ENCODE results near the gene CCNY. TPM values are rescaled to one million over a fixed set of nuclear protein-coding genes. Genes with fewer than 3 reads are reported as not detected.

CCNY gene
- total RNA-seq, 2 experiments from 2014 or later: 37.0 to 55.8 TPM

- Histone ChIP-seq H3K36me3 (ENCODE audit: insufficient read depth, low read length) (no peaks in the 10 kb centered on the region), H3K9me2 (ENCODE audit: insufficient read depth, low read length) (no peaks in the 10 kb centered on the region), H3K4me3 (ENCODE audit: low read depth, low read length, poor library complexity, severe bottlenecking) (no peak overlapping the region), H3K9me3 (ENCODE audit: low read length) (peaks cover 21% of the 10 kb centered on the region; the same call in 1 of the 2 replicates), H3K4me2 (ENCODE audit: low read length) (no peak overlapping the region), H3K79me2 (ENCODE audit: insufficient read depth, low read depth, low read length) (peaks cover 9% of the 10 kb centered on the region; the same call in 1 of the 2 replicates), H3K27ac (ENCODE audit: low read depth, low read length, poor library complexity, severe bottlenecking) (no peak overlapping the region), H3K4me1 (ENCODE audit: insufficient read depth, low read length, poor library complexity, severe bottlenecking) (peaks cover 19% of the 10 kb centered on the region), H4K20me1 (ENCODE audit: insufficient read depth, low read length) (0 out of 2 replicates have a peak, but pooled peaks cover 5% of the 10 kb centered on the region), H2AFZ (ENCODE audit: low read length) (no peak overlapping the region)
- intact Hi-C loops (cut with micrococcal nuclease; ENCODE audit: unreplicated experiment): no loop called here
- TF ChIP-seq EZH2phosphoT487 (IDR thresholded peaks at IDR 0.05; ENCODE audit: borderline replicate concordance, low read depth, low read length) (no peak), CTCF (conservative IDR thresholded peaks at IDR 0.05; ENCODE audit: low read length) (no peak)
- ChIA-PET POLR2A (no interaction called here), CTCF (ENCODE audit: unreplicated experiment) (no interaction called here)
- no TSS peak for BruUV-seq (replicated peaks)
- DNase-seq (ENCODE audit: low spot score): no peak
Observed at GRCh38 chr10:35446439-35446838, 110.1 kb downstream of the CCNY start.

- intact Hi-C loops (cut with micrococcal nuclease; ENCODE audit: unreplicated experiment): no loop called here
- H3K79me2 ChIP-seq (ENCODE audit: insufficient read depth, low read depth, low read length): peaks cover 21% of the 10 kb centered on the region; the same call in 1 of the 2 replicates
- H3K4me2 ChIP-seq (ENCODE audit: low read length): no peak overlapping the region
Observed at GRCh38 chr10:35447693-35448407, 111.5 kb downstream of the CCNY start.

More at GRCh38 chr10:35447693-35448407, 111.5 kb downstream of the CCNY start:
- TF ChIP-seq CTCF (conservative IDR thresholded peaks at IDR 0.05; ENCODE audit: low read length) (no peak), EZH2phosphoT487 (IDR thresholded peaks at IDR 0.05; ENCODE audit: borderline replicate concordance, low read depth, low read length) (no peak)
- CTCF ChIA-PET (ENCODE audit: unreplicated experiment): no interaction called here
- no TSS peak for BruUV-seq (replicated peaks)
- peaks cover 24% of the 10 kb centered on the region for H3K4me1 ChIP-seq (ENCODE audit: insufficient read depth, low read length, poor library complexity, severe bottlenecking)
- no peak for DNase-seq (ENCODE audit: low spot score)
- H3K27ac ChIP-seq (ENCODE audit: low read depth, low read length, poor library complexity, severe bottlenecking): no peak overlapping the region
- H3K9me3 ChIP-seq (ENCODE audit: low read length): peaks cover 17% of the 10 kb centered on the region; the same call in 1 of the 2 replicates
- no peak overlapping the region for H2AFZ ChIP-seq (ENCODE audit: low read length)
- no peak overlapping the region for H3K4me3 ChIP-seq (ENCODE audit: low read depth, low read length, poor library complexity, severe bottlenecking)
- POLR2A ChIA-PET: no interaction called here
- H4K20me1 ChIP-seq (ENCODE audit: insufficient read depth, low read length): 0 out of 2 replicates have a peak, but pooled peaks cover 11% of the 10 kb centered on the region
- H3K36me3 ChIP-seq (ENCODE audit: insufficient read depth, low read length): no peaks in the 10 kb centered on the region
- H3K9me2 ChIP-seq (ENCODE audit: insufficient read depth, low read length): no peaks in the 10 kb centered on the region

All from OCI-LY7 (cell line).